Measurements from ENCODE around the gene SPECC1. TPM values are rescaled to one million over a fixed set of nuclear protein-coding genes. Genes with fewer than 3 reads are reported as not detected.
"Not testable (repeated sequence)": the region's sequence is repeated elsewhere in the genome, so short reads cannot be mapped to it uniquely, and the experiment has no call there.

The SPECC1 gene
- total RNA-seq, 1 experiment from 2014 or later, result 71.7 TPM

GRCh38 chr17:20068445-20068844 lies 59.3 kb downstream of the SPECC1 start:
- no peak for DNase-seq (ENCODE audit: low read depth)

GRCh38 chr17:20071824-20072691 lies 62.9 kb downstream of the SPECC1 start:
- DNase-seq (ENCODE audit: low read depth), result peak; percentile 44

GRCh38 chr17:20072692-20072992 lies 63.5 kb downstream of the SPECC1 start:
- DNase-seq (ENCODE audit: low read depth), result peak; percentile 44

GRCh38 chr17:20073055-20073979 lies 64.2 kb downstream of the SPECC1 start:
- DNase-seq (ENCODE audit: low read depth), result peak; percentile 64

GRCh38 chr17:20074001-20074400 lies 64.8 kb downstream of the SPECC1 start:
- no peak for DNase-seq (ENCODE audit: low read depth)

- no peak for DNase-seq (ENCODE audit: low read depth)
Measured at GRCh38 chr17:20074489-20074888, 65.3 kb downstream of the SPECC1 start.

GRCh38 chr17:20076137-20076536 lies 67.0 kb downstream of the SPECC1 start:
- not testable (repeated sequence) for DNase-seq (ENCODE audit: low read depth)

- no peak for DNase-seq (ENCODE audit: low read depth)
Measured at GRCh38 chr17:20077978-20078685, 69.0 kb downstream of the SPECC1 start.

- no peak for DNase-seq (ENCODE audit: low read depth)
Measured at GRCh38 chr17:20080513-20080912, 71.4 kb downstream of the SPECC1 start.

GRCh38 chr17:20083156-20083859 lies 74.1 kb downstream of the SPECC1 start:
- no peak for DNase-seq (ENCODE audit: low read depth)

GRCh38 chr17:20084621-20085282 lies 75.6 kb downstream of the SPECC1 start:
- DNase-seq (ENCODE audit: low read depth), result no peak

- DNase-seq (ENCODE audit: low read depth), result peak; percentile 42
Measured at GRCh38 chr17:20085283-20085845, 76.2 kb downstream of the SPECC1 start.

- no peak for DNase-seq (ENCODE audit: low read depth)
Measured at GRCh38 chr17:20086416-20087076, 77.4 kb downstream of the SPECC1 start.

- DNase-seq (ENCODE audit: low read depth), result no peak
Measured at GRCh38 chr17:20087538-20088250, 78.5 kb downstream of the SPECC1 start.

GRCh38 chr17:20089756-20090547 lies 80.8 kb downstream of the SPECC1 start:
- no peak for DNase-seq (ENCODE audit: low read depth)

GRCh38 chr17:20091174-20092029 lies 82.2 kb downstream of the SPECC1 start:
- no peak for DNase-seq (ENCODE audit: low read depth)

GRCh38 chr17:20092261-20092867 lies 83.2 kb downstream of the SPECC1 start:
- peak; percentile 10 for DNase-seq (ENCODE audit: low read depth)

Data from M059J (cell line).